Measurements from ENCODE around the gene C2orf68. TPM values are rescaled to one million over a fixed set of nuclear protein-coding genes. Genes with fewer than 3 reads are reported as not detected.

Gene C2orf68
- total and polyA plus RNA-seq, 2 of the 13 experiments (the other 11 are each of a cell fraction or from before 2014, with no cell fraction given): 47.1 to 77.4 TPM

GRCh38 chr2:85577063-85577385 lies 34.8 kb downstream of the C2orf68 start (continued):
- TF ChIP-seq ZXDC (CRISPR knock-in tag; IDR thresholded peaks at IDR 0.05): no peak
- TF ChIP-seq PLSCR1 (CRISPR knock-in tag; IDR thresholded peaks at IDR 0.05; ENCODE audit: borderline replicate concordance): no peak
- no peak for TF ChIP-seq TFAP4 (IDR thresholded peaks at IDR 0.05; ENCODE audit: borderline replicate concordance, low read depth)
- no peak for TF ChIP-seq TARDBP (CRISPR knock-in tag; IDR thresholded peaks at IDR 0.05)
- no peak for TF ChIP-seq ZNF552 (CRISPR knock-in tag; IDR thresholded peaks at IDR 0.05; ENCODE audit: borderline replicate concordance)
- no peak for TF ChIP-seq IKZF4 (CRISPR knock-in tag; IDR thresholded peaks at IDR 0.05; ENCODE audit: borderline replicate concordance, low read depth, not compliant biosample characterization)
- TF ChIP-seq ZNF235 (CRISPR knock-in tag; IDR thresholded peaks at IDR 0.05; ENCODE audit: borderline replicate concordance): no peak
- no peak for TF ChIP-seq CHD2 (IDR thresholded peaks at IDR 0.05; ENCODE audit: low read depth, low read length)
- no peak for TF ChIP-seq ZNF33A (CRISPR knock-in tag; IDR thresholded peaks at IDR 0.05; ENCODE audit: borderline replicate concordance)
- 0 out of 2 replicates have a peak, but pooled peaks have one; percentile 59 for TF ChIP-seq THAP8 (CRISPR knock-in tag; IDR thresholded peaks at IDR 0.05; ENCODE audit: borderline replicate concordance)
- TF ChIP-seq DR1 (CRISPR knock-in tag; IDR thresholded peaks at IDR 0.05): no peak
- TF ChIP-seq KDM5B (CRISPR knock-in tag; IDR thresholded peaks at IDR 0.05; ENCODE audit: borderline replicate concordance): no peak
- no peak for TF ChIP-seq MATR3 (CRISPR knock-in tag; IDR thresholded peaks at IDR 0.05)
- no peak for TF ChIP-seq CCAR2 (optimal IDR thresholded peaks at IDR 0.05; ENCODE audit: low read depth, low read length)
- no peak for TF ChIP-seq SKIL (CRISPR knock-in tag; IDR thresholded peaks at IDR 0.05; ENCODE audit: borderline replicate concordance)
- no peak for TF ChIP-seq ZNF468 (CRISPR knock-in tag; IDR thresholded peaks at IDR 0.05)
- TF ChIP-seq PHF8 (CRISPR knock-in tag; IDR thresholded peaks at IDR 0.05): no peak
- no peak for TF ChIP-seq CREB1 (IDR thresholded peaks at IDR 0.05)
- TF ChIP-seq CREB1 (CRISPR knock-in tag; IDR thresholded peaks at IDR 0.05): no peak
- no peak for TF ChIP-seq FOXA3 (CRISPR knock-in tag; IDR thresholded peaks at IDR 0.05)
- no peak for TF ChIP-seq ZBTB1 (CRISPR knock-in tag; IDR thresholded peaks at IDR 0.05; ENCODE audit: borderline replicate concordance)
- no peak for TF ChIP-seq RBM39 (IDR thresholded peaks at IDR 0.05; ENCODE audit: low read depth, low read length, poor library complexity, severe bottlenecking)
- TF ChIP-seq ZBTB38 (CRISPR knock-in tag; IDR thresholded peaks at IDR 0.05): no peak
